ENCODE data around the gene BMPR2. TPM values are rescaled to one million over a fixed set of nuclear protein-coding genes. Genes with fewer than 3 reads are reported as not detected.
"Not testable (repeated sequence)": the region's sequence is repeated elsewhere in the genome, so short reads cannot be mapped to it uniquely, and the experiment has no call there.

The BMPR2 gene
- total RNA-seq, 6 experiments from 2014 or later: 50.5 to 59.4 (median 56.4) TPM

DNA sequence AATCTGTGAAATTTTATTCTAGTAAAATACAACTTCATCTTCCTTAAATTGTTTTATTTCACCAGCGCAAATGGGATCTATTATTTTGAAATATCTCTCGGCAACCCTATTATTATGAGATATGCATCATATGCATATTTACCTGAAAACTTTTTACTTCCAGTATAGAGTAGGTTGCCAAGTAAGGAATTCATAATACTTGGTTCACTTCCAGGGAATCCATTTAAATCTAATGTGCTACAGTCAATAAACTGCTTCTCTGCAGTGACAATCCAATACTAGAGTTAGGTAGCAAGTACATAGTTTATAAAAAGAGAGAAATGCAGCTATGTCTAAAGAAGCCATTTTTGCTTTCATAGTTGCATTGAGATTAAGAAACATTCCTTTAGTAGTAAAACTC lies 169.8 kb downstream of the BMPR2 start:
- no peak for DNase-seq
- Mint-ChIP-seq H3K27me3 (ENCODE audit: insufficient read depth) (no peaks in the 10 kb centered on the region), H3K4me1 (ENCODE audit: low read depth) (no peaks in the 10 kb centered on the region; the same call in 1 of the 2 replicates), H3K9me3 (no peaks in the 10 kb centered on the region), H3K4me3 (no peak overlapping the region), H3K36me3 (ENCODE audit: low read depth) (no peaks in the 10 kb centered on the region; the same call in 1 of the 2 replicates), H3K27ac (no peak overlapping the region)
- TF ChIP-seq, protein P1, sequence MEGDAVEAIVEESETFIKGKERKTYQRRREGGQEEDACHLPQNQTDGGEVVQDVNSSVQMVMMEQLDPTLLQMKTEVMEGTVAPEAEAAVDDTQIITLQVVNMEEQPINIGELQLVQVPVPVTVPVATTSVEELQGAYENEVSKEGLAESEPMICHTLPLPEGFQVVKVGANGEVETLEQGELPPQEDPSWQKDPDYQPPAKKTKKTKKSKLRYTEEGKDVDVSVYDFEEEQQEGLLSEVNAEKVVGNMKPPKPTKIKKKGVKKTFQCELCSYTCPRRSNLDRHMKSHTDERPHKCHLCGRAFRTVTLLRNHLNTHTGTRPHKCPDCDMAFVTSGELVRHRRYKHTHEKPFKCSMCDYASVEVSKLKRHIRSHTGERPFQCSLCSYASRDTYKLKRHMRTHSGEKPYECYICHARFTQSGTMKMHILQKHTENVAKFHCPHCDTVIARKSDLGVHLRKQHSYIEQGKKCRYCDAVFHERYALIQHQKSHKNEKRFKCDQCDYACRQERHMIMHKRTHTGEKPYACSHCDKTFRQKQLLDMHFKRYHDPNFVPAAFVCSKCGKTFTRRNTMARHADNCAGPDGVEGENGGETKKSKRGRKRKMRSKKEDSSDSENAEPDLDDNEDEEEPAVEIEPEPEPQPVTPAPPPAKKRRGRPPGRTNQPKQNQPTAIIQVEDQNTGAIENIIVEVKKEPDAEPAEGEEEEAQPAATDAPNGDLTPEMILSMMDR (IDR thresholded peaks at IDR 0.05): no peak

DNA sequence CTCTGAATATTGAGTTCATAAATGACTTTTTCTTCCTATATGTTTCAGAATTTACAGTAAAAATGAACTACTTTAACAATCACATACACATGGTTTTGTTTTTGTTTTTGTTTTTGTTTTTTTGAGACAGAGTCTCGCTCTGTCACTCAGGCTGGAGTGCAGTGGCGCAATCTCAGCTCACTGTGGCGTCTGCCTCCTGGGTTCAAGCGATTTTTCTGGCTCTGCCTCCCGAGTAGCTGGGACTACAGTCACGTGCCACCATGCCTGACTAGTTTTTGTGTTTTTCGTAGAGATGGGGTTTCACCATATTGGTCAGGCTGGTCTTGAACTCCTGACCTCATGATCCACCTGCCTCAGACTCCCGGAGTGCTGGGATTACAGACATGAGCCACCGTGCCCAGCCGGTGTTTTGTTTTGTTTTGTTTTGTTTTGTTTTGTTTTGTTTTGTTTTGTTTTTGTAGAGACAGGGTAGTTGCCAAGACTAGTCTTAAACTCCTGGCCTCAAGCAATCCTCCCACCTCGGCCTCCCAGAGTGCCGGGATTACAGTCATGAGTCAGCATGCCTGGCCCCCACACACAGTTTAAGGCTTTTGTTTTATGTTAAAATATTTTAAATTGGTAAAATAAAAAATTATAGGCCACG lies 170.5 kb downstream of the BMPR2 start:
- H3K27me3 Mint-ChIP-seq (ENCODE audit: insufficient read depth); DNase-seq; H3K4me3 Mint-ChIP-seq; H3K27ac Mint-ChIP-seq; H3K9me3 Mint-ChIP-seq; H3K4me1 Mint-ChIP-seq (ENCODE audit: low read depth); H3K36me3 Mint-ChIP-seq (ENCODE audit: low read depth): not testable (repeated sequence)

DNA sequence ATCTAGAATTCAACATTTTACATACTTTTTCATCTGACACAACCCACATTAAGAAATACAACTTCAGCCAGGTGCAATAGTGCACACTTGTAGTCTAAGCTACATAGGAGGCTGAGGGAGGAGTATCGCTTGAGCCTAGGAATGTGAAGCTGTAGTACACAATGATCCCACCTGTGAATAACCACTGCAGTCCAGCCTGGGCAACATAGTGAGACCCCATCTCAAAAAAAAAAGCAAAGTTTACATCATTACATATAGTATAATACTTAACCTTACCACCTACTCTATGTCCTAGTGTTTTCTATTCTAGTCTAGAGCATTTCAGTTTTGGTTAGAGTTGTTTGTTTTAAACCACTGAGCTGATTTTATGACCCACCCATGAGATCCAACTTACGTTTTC lies 172.1 kb downstream of the BMPR2 start:
- Mint-ChIP-seq H3K9me3 (no peaks in the 10 kb centered on the region), H3K36me3 (ENCODE audit: low read depth) (no peaks in the 10 kb centered on the region; the same call in 1 of the 2 replicates), H3K4me3 (no peak overlapping the region), H3K4me1 (ENCODE audit: low read depth) (no peaks in the 10 kb centered on the region; the same call in 1 of the 2 replicates), H3K27ac (no peak overlapping the region), H3K27me3 (ENCODE audit: insufficient read depth) (no peaks in the 10 kb centered on the region)
- TF ChIP-seq, protein P1 (IDR thresholded peaks at IDR 0.05): no peak
- no peak for DNase-seq

DNA sequence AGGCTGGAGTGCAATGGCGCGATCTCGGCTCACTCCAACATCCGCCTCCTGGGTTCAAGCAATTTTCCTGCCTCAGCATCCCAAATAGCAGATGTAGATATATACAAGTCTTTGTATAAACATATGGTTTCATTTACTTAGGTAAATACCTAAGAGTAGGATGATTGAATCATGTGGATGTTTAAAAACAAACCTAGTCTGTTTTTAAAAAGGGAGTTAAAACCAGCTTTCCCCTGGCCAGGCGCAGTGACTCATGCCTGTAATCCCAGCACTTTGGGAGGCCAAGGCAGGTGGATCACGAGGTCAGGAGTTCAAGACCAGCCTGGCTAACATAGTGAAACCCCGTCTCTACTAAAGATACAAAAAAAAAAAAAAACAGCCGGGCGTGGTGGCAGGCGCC lies 174.9 kb downstream of the BMPR2 start:
- H3K27me3 Mint-ChIP-seq (ENCODE audit: insufficient read depth); H3K9me3 Mint-ChIP-seq; H3K4me3 Mint-ChIP-seq; H3K27ac Mint-ChIP-seq; DNase-seq; H3K4me1 Mint-ChIP-seq (ENCODE audit: low read depth): not testable (repeated sequence)
- peaks cover 18% of the 10 kb centered on the region for H3K36me3 Mint-ChIP-seq (ENCODE audit: low read depth)

DNA sequence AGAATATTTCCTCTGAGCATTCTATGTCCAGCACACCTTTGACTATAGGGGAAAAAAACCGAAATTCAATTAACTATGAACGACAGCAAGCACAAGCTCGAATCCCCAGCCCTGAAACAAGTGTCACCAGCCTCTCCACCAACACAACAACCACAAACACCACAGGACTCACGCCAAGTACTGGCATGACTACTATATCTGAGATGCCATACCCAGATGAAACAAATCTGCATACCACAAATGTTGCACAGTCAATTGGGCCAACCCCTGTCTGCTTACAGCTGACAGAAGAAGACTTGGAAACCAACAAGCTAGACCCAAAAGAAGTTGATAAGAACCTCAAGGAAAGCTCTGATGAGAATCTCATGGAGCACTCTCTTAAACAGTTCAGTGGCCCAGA lies 179.2 kb downstream of the BMPR2 start:
- Mint-ChIP-seq H3K27me3 (ENCODE audit: insufficient read depth) (no peaks in the 10 kb centered on the region; the same call in none of the 2 replicates), H3K9me3 (no peaks in the 10 kb centered on the region), H3K36me3 (ENCODE audit: low read depth) (peaks cover 23% of the 10 kb centered on the region), H3K27ac (no peak overlapping the region), H3K4me3 (no peak overlapping the region), H3K4me1 (ENCODE audit: low read depth) (no peaks in the 10 kb centered on the region)
- DNase-seq: no peak
- TF ChIP-seq, protein P1 (IDR thresholded peaks at IDR 0.05): no peak

DNA sequence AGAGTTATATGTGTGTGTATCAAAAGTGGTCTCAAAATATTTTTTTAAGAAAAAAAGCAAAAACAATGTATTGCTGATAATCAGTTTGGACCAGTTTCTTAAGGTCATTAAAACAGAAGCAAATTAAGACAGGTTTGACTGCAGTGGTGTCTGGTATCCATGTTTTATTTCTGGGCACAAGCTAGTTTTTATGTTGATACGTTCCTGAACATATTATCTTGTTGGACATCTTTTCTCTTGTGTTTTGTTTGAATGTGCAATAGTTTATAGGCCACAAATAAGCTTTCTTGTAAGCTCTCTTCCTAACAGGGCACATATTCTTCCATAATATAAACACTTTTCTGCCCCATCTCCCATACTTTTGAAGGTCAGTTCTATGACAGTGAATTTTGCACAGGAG lies 184.1 kb downstream of the BMPR2 start:
- Mint-ChIP-seq H3K9me3 (no peaks in the 10 kb centered on the region), H3K27me3 (ENCODE audit: insufficient read depth) (no peaks in the 10 kb centered on the region; the same call in 1 of the 2 replicates), H3K4me3 (no peak overlapping the region), H3K27ac (no peak overlapping the region), H3K4me1 (ENCODE audit: low read depth) (no peaks in the 10 kb centered on the region), H3K36me3 (ENCODE audit: low read depth) (peaks cover 13% of the 10 kb centered on the region)
- TF ChIP-seq, protein P1 (IDR thresholded peaks at IDR 0.05): no peak
- no peak for DNase-seq

Data from HFFc6 (cell line).